ENCODE results near the gene CCDC120.

CCDC120 gene

DNA sequence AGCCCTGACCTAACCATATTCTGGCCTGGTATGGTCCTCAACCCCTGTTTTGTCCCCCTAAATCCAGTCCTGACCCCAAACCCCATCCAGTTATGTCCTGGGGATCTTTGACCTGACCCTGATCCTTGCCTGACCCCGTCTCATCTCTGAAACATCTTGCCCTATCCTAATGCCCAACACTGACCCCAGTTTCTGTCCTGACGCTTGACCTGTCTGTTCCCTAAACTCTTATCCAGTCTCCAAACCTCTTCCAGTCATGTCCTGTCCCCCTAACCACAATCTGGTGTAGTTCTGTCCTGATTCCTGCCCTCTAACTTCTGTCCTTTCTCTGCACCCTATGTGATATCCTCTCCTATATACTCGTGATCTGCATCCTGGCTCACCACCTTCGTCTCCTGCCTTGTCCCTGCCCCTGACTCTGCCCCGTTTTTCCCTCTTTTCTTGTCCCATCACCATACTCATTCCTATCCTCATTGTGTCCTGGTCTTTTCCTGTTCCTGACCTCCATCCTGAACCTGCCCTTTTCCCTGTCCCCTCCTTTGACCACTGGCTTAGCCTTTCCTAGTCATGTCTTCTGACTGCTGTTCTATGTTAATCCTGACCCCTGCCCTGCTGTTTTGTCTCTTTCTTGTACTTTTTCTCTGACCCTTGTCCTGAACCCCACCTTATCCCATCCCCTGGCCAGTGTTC is 4.6 kb upstream of the CCDC120 start:
- peaks cover 6% of the 10 kb centered on the region for H3K79me2 ChIP-seq (ENCODE audit: low read length)
- H3K9me2 ChIP-seq (replicated peaks; ENCODE audit: insufficient read depth, low read length) = no peaks in the 10 kb centered on the region
- peak overlapping the region; percentile 57 for H3K4me3 ChIP-seq (ENCODE audit: low read length)
- no peaks in the 10 kb centered on the region for H3K36me3 ChIP-seq (replicated peaks; ENCODE audit: insufficient read depth, low read length)
- no peak overlapping the region for H3K9ac ChIP-seq (ENCODE audit: low read length)
- H3K4me1 ChIP-seq (ENCODE audit: low read length) = no peaks in the 10 kb centered on the region
- no peaks in the 10 kb centered on the region for H3K27me3 ChIP-seq (replicated peaks; ENCODE audit: insufficient read depth, low read length)
- H3K27ac ChIP-seq (ENCODE audit: low read length) = no peak overlapping the region
- no peaks in the 10 kb centered on the region for H3F3A ChIP-seq (ENCODE audit: insufficient read depth, low read length)
- no peaks in the 10 kb centered on the region for H4K20me1 ChIP-seq (ENCODE audit: insufficient read depth, low read length)
- DNase-seq = no peak
- TF ChIP-seq, protein P1, sequence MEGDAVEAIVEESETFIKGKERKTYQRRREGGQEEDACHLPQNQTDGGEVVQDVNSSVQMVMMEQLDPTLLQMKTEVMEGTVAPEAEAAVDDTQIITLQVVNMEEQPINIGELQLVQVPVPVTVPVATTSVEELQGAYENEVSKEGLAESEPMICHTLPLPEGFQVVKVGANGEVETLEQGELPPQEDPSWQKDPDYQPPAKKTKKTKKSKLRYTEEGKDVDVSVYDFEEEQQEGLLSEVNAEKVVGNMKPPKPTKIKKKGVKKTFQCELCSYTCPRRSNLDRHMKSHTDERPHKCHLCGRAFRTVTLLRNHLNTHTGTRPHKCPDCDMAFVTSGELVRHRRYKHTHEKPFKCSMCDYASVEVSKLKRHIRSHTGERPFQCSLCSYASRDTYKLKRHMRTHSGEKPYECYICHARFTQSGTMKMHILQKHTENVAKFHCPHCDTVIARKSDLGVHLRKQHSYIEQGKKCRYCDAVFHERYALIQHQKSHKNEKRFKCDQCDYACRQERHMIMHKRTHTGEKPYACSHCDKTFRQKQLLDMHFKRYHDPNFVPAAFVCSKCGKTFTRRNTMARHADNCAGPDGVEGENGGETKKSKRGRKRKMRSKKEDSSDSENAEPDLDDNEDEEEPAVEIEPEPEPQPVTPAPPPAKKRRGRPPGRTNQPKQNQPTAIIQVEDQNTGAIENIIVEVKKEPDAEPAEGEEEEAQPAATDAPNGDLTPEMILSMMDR (IDR thresholded peaks at IDR 0.05; ENCODE audit: low read length) = no peak
- TF ChIP-seq EZH2phosphoT487 (IDR thresholded peaks at IDR 0.05; ENCODE audit: low read length) (no peak), EZH2 (optimal IDR thresholded peaks at IDR 0.05; ENCODE audit: low read depth, low read length) (no peak)
- H2AFZ ChIP-seq (ENCODE audit: low read length) = no peak overlapping the region; the same call in 1 of the 2 replicates
- H3K9me3 ChIP-seq (replicated peaks; ENCODE audit: insufficient read depth, low read length) = no peaks in the 10 kb centered on the region
- H3K4me2 ChIP-seq (ENCODE audit: low read depth, low read length) = peak overlapping the region; percentile 74; the same call in 1 of the 2 replicates

DNA sequence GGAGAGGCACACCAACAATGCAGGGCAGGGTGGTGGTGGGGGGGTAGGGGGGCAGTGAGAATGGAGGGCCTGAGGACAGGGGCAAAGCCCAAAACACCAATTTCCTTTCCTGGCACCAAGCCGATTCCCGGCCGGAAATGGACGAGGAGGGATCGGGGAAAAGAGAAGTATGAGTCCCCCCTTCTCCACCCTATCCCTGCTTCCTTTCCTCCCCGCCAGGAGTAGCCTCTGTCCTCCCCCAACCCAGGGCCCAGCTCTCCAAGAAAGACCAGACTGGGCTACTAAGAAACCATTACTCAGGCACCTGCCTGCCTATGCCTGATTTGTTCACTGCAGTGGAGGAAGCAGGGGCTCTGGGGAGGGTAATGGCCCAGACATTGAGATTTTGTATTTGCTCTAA is 402 bp downstream of the CCDC120 start:
- Histone ChIP-seq H4K20me1 (ENCODE audit: insufficient read depth, low read length) (no peaks in the 10 kb centered on the region), H3K9me3 (replicated peaks; ENCODE audit: insufficient read depth, low read length) (no peaks in the 10 kb centered on the region), H3K27me3 (replicated peaks; ENCODE audit: insufficient read depth, low read length) (no peaks in the 10 kb centered on the region), H3K79me2 (ENCODE audit: low read length) (peaks cover 14% of the 10 kb centered on the region), H3K9me2 (replicated peaks; ENCODE audit: insufficient read depth, low read length) (no peaks in the 10 kb centered on the region), H3F3A (ENCODE audit: insufficient read depth, low read length) (no peaks in the 10 kb centered on the region), H2AFZ (ENCODE audit: low read length) (peak overlapping the region; percentile 61; the same call in 1 of the 2 replicates), H3K4me2 (ENCODE audit: low read depth, low read length) (peak overlapping the region; percentile 73), H3K9ac (ENCODE audit: low read length) (peak overlapping the region; percentile 65), H3K4me1 (ENCODE audit: low read length) (no peaks in the 10 kb centered on the region), H3K4me3 (ENCODE audit: low read length) (peak overlapping the region; percentile 74), H3K27ac (ENCODE audit: low read length) (peak overlapping the region; percentile 44; the same call in 1 of the 2 replicates), H3K36me3 (replicated peaks; ENCODE audit: insufficient read depth, low read length) (no peaks in the 10 kb centered on the region)
- no peak for TF ChIP-seq EZH2phosphoT487 (IDR thresholded peaks at IDR 0.05; ENCODE audit: low read length)
- TF ChIP-seq, protein P1 (IDR thresholded peaks at IDR 0.05; ENCODE audit: low read length) = no peak
- no peak for TF ChIP-seq EZH2 (optimal IDR thresholded peaks at IDR 0.05; ENCODE audit: low read depth, low read length)
- DNase-seq = no peak

DNA sequence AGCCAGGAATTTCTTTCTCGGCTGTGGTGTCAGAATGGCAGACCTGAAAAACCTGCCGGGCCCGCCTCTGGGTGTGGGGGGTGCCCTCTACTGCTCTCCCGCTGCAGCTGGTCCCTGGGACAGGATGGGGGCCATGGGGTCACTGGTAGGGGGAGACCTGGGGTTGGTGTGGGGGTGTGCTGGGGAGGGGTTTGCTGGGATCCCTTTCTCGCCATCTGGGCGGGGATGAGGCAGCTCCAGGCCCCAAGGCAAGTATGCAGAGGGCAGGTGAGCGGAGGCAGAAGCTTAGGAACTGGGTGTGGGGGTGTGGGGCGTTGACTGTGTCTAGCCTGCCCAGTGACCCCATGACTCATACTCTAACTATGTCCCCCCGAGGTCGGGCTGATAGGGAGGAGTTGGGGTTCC is 884 bp downstream of the CCDC120 start:
- no peaks in the 10 kb centered on the region for H3K4me1 ChIP-seq (ENCODE audit: low read length)
- peaks cover 14% of the 10 kb centered on the region for H3K79me2 ChIP-seq (ENCODE audit: low read length)
- TF ChIP-seq EZH2 (optimal IDR thresholded peaks at IDR 0.05; ENCODE audit: low read depth, low read length) = no peak
- TF ChIP-seq, protein P1 (IDR thresholded peaks at IDR 0.05; ENCODE audit: low read length) = no peak
- no peak for TF ChIP-seq EZH2phosphoT487 (IDR thresholded peaks at IDR 0.05; ENCODE audit: low read length)
- no peaks in the 10 kb centered on the region for H3K9me2 ChIP-seq (replicated peaks; ENCODE audit: insufficient read depth, low read length)
- H2AFZ ChIP-seq (ENCODE audit: low read length) = no peak overlapping the region
- H3K27me3 ChIP-seq (replicated peaks; ENCODE audit: insufficient read depth, low read length) = no peaks in the 10 kb centered on the region
- no peaks in the 10 kb centered on the region for H4K20me1 ChIP-seq (ENCODE audit: insufficient read depth, low read length)
- H3K9ac ChIP-seq (ENCODE audit: low read length) = peak overlapping the region; percentile 65; the same call in 1 of the 2 replicates
- peak overlapping the region; percentile 73; the same call in 1 of the 2 replicates for H3K4me2 ChIP-seq (ENCODE audit: low read depth, low read length)
- no peaks in the 10 kb centered on the region for H3K36me3 ChIP-seq (replicated peaks; ENCODE audit: insufficient read depth, low read length)
- no peaks in the 10 kb centered on the region for H3K9me3 ChIP-seq (replicated peaks; ENCODE audit: insufficient read depth, low read length)
- DNase-seq = no peak
- H3K4me3 ChIP-seq (ENCODE audit: low read length) = peak overlapping the region; percentile 74
- H3F3A ChIP-seq (ENCODE audit: insufficient read depth, low read length) = no peaks in the 10 kb centered on the region
- H3K27ac ChIP-seq (ENCODE audit: low read length) = peak overlapping the region; percentile 44; the same call in 1 of the 2 replicates
